GM12801 (cell line): ENCODE measurements around the gene MTSS2.

Source experiments
- TF ChIP-seq, protein P1 (sequence below): IDR thresholded peaks from one replicate; pipeline ENCODE4 v1.5.1; 2011; ENCODE audit warnings: control low read depth; ENCODE audit not compliant: insufficient read length; ENCODE audit errors: extremely low read depth

The MTSS2 gene

DNA sequence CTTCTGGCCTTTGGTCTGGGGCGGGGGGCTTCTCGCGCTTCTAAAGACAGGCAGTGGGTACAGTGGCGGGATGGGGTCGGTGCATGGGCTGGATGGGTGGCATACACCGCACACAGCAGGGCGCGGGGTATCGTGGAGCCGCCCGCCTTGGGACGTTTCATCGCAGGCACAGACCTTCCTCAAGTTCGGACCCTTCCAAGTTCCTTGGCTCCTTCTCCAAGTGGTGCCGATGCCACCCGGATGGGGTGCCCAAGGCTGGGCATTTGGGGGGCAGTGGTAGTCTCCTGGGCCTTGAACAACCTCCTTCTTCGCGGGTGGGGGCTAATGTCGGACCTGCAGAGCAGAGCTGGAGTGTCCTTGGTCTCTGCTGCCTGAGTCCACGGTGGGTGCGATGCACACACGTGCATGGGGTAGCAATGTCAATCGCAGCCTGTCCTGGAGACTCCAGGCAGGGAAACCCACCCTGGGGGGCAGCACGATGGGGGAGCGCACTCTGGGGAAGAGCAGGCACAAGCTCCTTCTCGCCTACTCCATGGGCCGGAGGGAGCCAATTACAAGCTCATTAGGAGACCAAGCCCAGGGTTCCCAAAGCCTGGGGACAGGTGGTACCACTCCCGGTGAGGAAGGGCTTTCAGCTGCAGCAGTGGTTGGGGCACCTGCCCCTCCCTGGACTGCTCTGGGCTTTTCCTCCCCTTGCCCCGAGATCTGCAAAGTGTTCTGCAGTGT is 686 bp upstream of the MTSS2 start:
- TF ChIP-seq, protein P1, sequence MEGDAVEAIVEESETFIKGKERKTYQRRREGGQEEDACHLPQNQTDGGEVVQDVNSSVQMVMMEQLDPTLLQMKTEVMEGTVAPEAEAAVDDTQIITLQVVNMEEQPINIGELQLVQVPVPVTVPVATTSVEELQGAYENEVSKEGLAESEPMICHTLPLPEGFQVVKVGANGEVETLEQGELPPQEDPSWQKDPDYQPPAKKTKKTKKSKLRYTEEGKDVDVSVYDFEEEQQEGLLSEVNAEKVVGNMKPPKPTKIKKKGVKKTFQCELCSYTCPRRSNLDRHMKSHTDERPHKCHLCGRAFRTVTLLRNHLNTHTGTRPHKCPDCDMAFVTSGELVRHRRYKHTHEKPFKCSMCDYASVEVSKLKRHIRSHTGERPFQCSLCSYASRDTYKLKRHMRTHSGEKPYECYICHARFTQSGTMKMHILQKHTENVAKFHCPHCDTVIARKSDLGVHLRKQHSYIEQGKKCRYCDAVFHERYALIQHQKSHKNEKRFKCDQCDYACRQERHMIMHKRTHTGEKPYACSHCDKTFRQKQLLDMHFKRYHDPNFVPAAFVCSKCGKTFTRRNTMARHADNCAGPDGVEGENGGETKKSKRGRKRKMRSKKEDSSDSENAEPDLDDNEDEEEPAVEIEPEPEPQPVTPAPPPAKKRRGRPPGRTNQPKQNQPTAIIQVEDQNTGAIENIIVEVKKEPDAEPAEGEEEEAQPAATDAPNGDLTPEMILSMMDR = no peak

- TF ChIP-seq, protein P1 = no peak
Observed at GRCh38 chr16:70685061-70685937, 554 bp downstream of the MTSS2 start.

DNA sequence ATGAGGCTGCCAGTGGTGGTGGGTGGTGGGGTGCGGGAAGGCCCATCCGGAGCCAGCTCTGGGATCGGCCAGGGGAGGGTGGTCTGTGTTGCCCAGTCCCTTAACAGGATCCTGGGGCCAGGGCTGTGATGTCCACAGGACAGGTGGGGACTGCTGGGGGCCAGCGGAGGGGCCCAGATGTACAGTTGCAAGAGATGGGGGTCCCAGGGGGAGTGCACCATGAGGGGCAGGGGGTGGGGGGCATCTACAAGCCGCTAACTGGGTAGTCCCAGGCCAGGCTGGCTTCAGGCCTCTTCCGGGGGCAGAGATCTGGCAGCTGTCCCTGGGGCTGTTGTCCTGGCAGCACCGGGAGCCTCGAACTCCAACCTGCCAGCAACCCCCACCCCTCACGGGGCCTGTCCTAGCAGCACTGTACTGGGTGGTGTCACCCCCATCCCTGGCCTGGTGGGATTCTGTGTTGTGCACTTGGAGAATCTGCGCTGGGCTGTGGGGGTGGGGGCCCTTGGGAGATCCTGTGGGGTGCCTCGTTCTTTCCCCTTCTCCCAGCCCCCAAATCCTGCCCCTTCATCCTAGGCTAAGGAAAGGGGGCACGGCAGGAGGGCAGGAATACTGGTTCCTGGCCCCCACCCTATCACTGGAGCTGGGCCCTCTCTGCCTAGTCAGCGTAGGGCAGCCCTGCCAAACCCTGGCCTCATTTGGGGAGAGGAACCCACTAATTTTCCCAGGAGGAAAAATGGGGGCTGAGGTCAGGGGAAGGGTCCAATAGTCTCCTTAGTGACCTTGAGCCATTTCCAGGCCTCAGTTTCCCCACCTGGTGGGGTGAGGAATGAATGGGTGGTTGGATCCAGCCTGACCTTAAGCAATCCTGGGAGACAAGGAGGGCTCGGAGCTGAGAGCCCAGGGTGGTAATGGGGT is 1.4 kb downstream of the MTSS2 start:
- TF ChIP-seq, protein P1 = no peak

- TF ChIP-seq, protein P1 = no peak
Observed at GRCh38 chr16:70683146-70683944, 2.5 kb downstream of the MTSS2 start.

DNA sequence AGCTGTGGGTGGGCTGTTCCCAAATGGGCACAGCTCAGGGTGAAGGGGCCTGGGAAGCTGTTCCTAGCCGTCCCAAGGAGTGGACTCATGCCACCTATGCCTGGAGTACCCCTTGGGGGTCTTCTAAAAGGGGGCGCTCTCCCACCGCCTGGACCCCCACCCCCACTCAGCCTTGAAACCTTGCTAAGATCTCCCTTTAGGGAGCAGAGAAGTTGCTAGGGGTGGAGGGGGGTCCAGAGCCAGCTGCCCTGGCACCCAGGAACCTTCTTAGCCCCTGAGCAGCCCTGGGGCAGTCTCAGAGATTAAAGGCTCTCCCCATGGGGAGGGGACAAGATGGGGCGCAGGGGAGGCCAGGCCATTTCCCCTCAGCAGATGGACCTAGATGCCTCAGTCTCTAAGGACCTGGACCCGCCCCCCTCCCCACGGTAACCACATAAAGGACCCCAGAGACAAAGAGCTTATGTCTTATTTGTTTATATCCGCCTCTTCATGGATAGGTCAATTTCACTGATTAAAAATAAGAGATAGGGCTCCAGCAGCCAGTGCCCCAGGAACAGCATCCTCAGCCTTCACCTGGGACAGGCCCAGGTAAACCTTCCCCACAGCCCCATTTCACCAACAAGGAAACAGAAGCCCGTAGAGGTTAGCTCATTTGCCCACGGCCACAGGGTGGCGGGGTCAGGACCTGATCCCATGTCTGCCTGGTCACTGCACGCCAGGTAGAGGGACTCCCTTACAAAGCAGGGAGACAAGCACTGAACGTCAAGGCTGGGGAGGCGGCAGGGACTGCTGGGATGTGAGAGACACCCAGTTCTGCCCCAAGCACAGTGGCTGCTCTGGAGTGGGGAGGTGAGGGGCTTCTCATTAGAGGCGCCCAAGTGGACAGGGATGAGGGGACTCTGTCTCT is 3.4 kb downstream of the MTSS2 start:
- TF ChIP-seq, protein P1 = no peak
